Cardiac fibroblast (primary cell): ENCODE results near the gene OXSM.

Experiments used
- DNase-seq, 2 donors: peaks; one replicate each; pipeline versions ENCODE4 v3.0.0 to v3.0.0-alpha.2; 2010; ENCODE audit warnings: low read depth in 2 of 2
- H3K4me3 ChIP-seq, 2 donors: replicated peaks in 1 of 2; 1 replicate in 1 of 2; 2 replicates in 1 of 2; pipeline ENCODE4 v1.5.1; 2011; ENCODE audit warnings: low read depth in 2 of 2, low read length in 2 of 2, mild to moderate bottlenecking in 2 of 2, moderate library complexity in 1 of 2
- CTCF ChIP-seq: IDR thresholded peaks from one replicate; pipeline ENCODE4 v1.5.1; 2011; ENCODE audit warnings: low read depth, mild to moderate bottlenecking, low read length, inconsistent platforms

The OXSM gene

GRCh38 chr3:25751725-25752124 is 38.2 kb upstream of the OXSM start:
- H3K4me3 ChIP-seq, result no peak overlapping the region
- no peak for TF ChIP-seq CTCF
- DNase-seq, result no peak

- no peak for DNase-seq
These were observed 21.0 kb upstream of the OXSM start for GRCh38 chr3:25768851-25769250.

GRCh38 chr3:25775936-25776335 is 14.0 kb upstream of the OXSM start:
- H3K4me3 ChIP-seq, result no peak overlapping the region
- TF ChIP-seq CTCF, result no peak
- DNase-seq, result no peak

More at GRCh38 chr3:25768851-25769250, 21.0 kb upstream of the OXSM start:
- H3K4me3 ChIP-seq, result no peak overlapping the region
- TF ChIP-seq CTCF, result no peak

- H3K4me3 ChIP-seq, result no peak overlapping the region
- no peak for DNase-seq
- TF ChIP-seq CTCF, result no peak
These were observed 9.3 kb upstream of the OXSM start for GRCh38 chr3:25780618-25781017.

- no peak overlapping the region for H3K4me3 ChIP-seq
- no peak for TF ChIP-seq CTCF
- no peak for DNase-seq
These were observed 8.6 kb upstream of the OXSM start for GRCh38 chr3:25781145-25781757.

- DNase-seq, result no peak
- peak overlapping the region; percentile 78 to 84 for H3K4me3 ChIP-seq
- TF ChIP-seq CTCF, result no peak
These were observed 7.9 kb upstream of the OXSM start for GRCh38 chr3:25781758-25782594.
